HG02610 (cell line): ENCODE results near the gene PAX6.
A peak's percentile ranks its signal among the peaks of the same experiment; 100 is the strongest.

Experiments used
- ATAC-seq: cut with Tn5 transposase; IDR thresholded peaks from one replicate; pipeline ENCODE4 v1.9.1; 2021; ENCODE audit warnings: mild to moderate bottlenecking, moderate library complexity; ENCODE audit not compliant: unreplicated experiment

Gene PAX6

GRCh38 chr11:31810779-31811647, at the start of gene PAX6:
TSS of gene PAX6 (minus strand) at chr11:31811322. CDS start at chr11:31806411, 4,911 bp downstream.
- ATAC-seq, result peak; percentile 65

GRCh38 chr11:31860391-31860790, 49.3 kb upstream of the PAX6 start:
- ATAC-seq, result no peak

GRCh38 chr11:31856248-31856647, 45.1 kb upstream of the PAX6 start:
- no peak for ATAC-seq

GRCh38 chr11:31855466-31855865, 44.3 kb upstream of the PAX6 start:
- ATAC-seq, result no peak

- no peak for ATAC-seq
Observed at GRCh38 chr11:31850365-31850764, 39.2 kb upstream of the PAX6 start.

- ATAC-seq, result no peak
Observed at GRCh38 chr11:31847761-31848160, 36.6 kb upstream of the PAX6 start.

GRCh38 chr11:31845331-31845730, 34.2 kb upstream of the PAX6 start:
- ATAC-seq, result no peak

- ATAC-seq, result no peak
Observed at GRCh38 chr11:31844351-31844750, 33.2 kb upstream of the PAX6 start.

GRCh38 chr11:31841435-31841834, 30.3 kb upstream of the PAX6 start:
- ATAC-seq, result no peak

GRCh38 chr11:31834237-31834636, 23.1 kb upstream of the PAX6 start:
- no peak for ATAC-seq

GRCh38 chr11:31830406-31830805, 19.3 kb upstream of the PAX6 start:
- no peak for ATAC-seq

GRCh38 chr11:31828217-31828616, 17.1 kb upstream of the PAX6 start:
- no peak for ATAC-seq

GRCh38 chr11:31827455-31828206, 16.5 kb upstream of the PAX6 start:
- ATAC-seq, result no peak

GRCh38 chr11:31826536-31827438, 15.7 kb upstream of the PAX6 start:
- ATAC-seq, result no peak

- ATAC-seq, result no peak
Observed at GRCh38 chr11:31825838-31826484, 14.8 kb upstream of the PAX6 start.

GRCh38 chr11:31824879-31825837, 14.0 kb upstream of the PAX6 start:
- ATAC-seq, result no peak

GRCh38 chr11:31824332-31824878, 13.3 kb upstream of the PAX6 start:
- ATAC-seq, result no peak

- no peak for ATAC-seq
Observed at GRCh38 chr11:31823644-31824331, 12.7 kb upstream of the PAX6 start.
